Urothelium cell line (cell line): ENCODE measurements around the gene KCNAB2.

Experiments
- DNase-seq: peaks from one replicate; pipeline ENCODE4 v3.0.0; 2011; ENCODE audit warnings: low spot score, mixed read lengths
- FAIRE-seq: peaks from 2 replicates; lab custom pipeline; 2011; peaks lifted over from hg19 to GRCh38; lab: Jason Lieb, UNC

KCNAB2 gene

DNA sequence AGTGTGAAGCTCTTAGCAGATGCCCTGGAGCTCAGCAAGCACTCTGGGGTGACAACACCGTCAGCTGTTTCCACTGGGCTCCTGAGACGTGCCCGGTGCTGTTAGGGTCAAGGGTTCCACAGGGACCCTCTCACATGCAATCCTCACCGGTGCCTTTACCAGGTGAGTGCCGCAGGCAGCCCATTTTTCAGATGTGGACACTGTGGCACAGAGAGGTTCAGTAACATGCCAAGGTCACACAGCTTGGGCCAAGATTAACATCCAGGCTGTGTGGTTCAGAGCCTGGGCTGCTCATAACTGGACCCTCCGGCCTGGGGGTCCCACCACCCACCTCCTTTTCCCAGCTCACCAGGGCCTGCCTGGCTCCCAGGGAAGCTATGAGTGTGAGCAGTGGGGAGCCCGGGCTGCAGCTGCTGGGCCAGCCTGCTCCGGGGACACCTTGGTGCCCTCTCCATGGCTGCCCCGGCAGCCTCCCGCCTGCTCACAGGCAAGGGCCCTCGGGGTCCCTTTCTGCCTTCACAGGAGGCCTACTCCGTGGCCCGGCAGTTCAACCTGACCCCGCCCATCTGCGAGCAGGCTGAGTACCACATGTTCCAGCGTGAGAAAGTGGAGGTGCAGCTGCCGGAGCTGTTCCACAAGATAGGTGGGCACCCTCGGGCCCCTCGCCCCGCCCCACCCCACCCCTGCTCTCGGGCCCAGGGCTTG lies 49.3 kb downstream of the KCNAB2 start:
- FAIRE-seq: no peak

GRCh38 chr1:6095511-6096242 lies 50.0 kb downstream of the KCNAB2 start:
- FAIRE-seq: no peak

More for the DNA sequence above, 49.3 kb downstream of the KCNAB2 start:
- DNase-seq: no peak

DNA sequence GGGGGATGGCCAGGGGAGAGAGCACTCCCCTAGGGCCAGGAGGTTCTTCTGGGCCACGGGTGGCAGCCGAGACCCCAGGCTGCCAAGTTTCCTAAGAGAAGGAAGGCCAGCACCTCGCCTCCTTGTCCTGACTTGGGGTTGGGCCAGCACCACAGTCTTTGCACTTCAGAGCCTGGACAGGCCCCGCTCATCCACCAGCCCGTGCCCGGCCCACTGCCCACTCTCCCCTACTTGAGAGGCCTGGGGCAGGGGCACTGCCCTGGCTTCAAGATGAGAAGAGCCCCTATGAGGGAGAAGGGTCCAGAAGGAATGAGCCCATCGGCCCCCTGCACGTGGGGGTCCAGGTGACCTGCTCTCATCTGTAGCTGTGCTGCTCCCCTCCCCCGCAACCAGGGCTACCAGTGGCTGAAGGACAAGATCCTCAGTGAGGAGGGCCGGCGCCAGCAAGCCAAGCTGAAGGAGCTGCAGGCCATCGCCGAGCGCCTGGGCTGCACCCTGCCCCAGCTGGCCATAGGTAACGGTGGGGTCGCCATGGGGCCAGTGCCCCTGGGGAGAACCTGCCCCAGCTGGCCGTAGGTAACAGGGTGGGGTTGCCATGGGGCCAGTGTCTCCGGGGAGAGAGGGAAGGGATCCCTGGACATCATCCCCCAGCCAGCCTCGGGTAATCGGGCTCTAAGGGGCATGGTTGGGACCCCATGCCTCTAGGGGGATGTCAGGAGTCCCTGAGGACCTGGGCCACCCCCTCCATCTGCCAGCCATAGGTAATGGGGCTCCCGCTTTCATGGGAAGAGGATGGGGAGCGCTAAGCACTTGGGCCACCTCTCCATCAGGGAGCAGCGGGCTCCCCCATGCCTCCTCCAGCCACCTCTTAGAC lies 50.8 kb downstream of the KCNAB2 start:
- no peak for FAIRE-seq
- DNase-seq: no peak

More at GRCh38 chr1:6095511-6096242, 50.0 kb downstream of the KCNAB2 start:
- DNase-seq: no peak

- FAIRE-seq (no peak), DNase-seq (no peak)
Measured at GRCh38 chr1:6097117-6097595, 51.5 kb downstream of the KCNAB2 start.

GRCh38 chr1:6097824-6098223 lies 52.1 kb downstream of the KCNAB2 start:
- FAIRE-seq: no peak

GRCh38 chr1:6098303-6099215 lies 52.9 kb downstream of the KCNAB2 start:
- FAIRE-seq (no peak), DNase-seq (no peak)

More at GRCh38 chr1:6097824-6098223, 52.1 kb downstream of the KCNAB2 start:
- DNase-seq: no peak

DNA sequence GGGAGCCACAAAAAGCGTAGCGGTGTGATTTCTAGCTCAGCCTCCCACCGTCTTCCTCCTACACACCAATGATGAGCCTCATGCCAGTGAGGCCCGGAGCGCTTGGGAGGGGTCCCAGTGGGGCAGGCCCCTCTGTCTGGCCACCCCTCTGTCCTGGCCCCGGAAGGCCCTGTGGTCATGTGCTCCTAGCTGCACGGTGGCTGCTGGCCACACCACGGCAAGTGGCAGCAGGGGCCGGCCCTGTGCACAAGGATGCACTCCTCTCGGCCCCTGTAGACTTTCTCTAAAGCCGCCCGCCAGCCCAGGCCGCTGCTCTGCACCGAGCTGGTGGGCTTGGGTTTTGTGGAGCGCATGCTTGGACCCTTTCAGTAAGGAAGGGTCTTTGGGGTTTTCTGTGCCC lies 53.6 kb downstream of the KCNAB2 start:
- FAIRE-seq (no peak), DNase-seq (no peak)

- no peak for DNase-seq
- FAIRE-seq: no peak
Measured at GRCh38 chr1:6099787-6100765, 54.4 kb downstream of the KCNAB2 start.

DNA sequence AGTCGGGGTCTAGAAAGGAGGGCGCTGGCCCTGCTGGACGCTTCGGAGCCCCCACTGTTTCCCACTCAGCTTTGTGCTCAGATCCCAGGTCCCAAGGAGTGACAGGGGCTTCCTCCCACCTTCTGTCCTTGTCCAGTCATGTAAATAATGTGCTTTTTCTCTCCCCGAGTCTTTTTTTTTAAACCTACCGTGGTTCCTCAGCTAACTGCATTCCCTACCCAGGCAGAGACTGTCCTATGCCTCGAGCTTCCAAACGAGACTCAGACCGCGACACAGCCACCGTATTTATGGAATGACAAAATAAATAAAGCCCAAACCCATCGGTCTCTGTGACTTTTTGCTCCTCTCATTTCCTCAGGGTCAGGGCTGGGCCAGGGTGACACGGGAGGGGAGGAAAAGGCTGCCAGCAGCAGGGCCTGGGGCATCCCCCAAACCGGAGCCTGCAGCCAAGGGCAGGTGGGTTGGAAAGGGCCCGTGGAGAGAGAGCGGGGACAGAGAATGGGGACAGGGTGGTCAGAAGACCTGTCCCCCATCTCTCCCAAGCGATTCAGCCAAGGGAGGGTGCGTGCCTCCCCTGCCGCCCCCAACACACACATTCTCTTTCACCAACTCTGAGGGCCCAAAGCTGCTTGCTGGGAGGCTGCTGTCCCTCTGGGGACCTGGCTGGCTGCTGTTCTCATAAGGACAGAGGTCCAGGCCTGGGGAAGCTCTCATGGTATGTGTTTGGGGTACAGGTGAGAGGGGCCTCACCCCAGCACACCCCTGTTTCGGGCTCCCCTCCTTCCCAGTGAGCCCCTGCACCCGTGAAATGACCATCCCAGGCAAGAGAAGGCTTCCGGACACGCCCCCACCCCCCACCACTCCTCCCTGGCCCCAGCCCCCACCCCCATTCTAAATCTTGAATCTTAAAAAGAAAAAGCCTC lies 55.4 kb downstream of the KCNAB2 start:
- no peak for DNase-seq

DNA sequence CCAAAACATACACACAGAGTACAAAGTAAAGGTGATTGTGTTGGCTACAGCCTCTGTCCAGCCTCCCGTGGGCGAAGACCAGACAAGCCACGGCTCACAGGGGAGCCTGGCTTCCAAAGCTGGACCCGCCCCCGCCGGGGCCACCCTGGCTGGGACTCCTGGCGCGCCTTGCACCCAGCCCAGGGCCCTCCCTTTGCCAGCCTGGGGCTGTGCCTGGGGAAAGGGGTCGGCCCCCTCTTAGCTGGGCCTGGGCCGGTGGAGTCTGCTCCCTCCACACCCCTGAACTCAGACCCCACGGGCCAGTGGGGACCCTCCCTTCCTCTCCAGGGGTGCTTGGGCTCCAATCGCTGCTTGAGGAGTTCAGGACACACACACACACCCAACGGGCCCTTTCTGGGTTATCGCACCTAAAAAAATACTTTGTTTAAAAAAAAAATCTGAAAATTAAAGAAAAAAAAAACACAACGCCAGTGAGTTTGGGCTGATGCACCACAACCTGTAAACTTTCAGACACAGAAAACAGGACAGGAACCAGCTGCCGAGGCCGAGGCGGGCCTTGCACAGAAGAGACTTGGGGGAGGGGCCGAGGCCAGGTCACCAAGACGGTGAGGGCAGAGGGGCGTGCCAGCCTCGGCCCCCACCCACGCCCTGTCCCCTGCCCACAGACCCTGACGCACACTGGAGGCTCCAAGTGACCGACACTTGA lies 56.3 kb downstream of the KCNAB2 start:
- FAIRE-seq: no peak

More for the DNA sequence above, 55.4 kb downstream of the KCNAB2 start:
- no peak for FAIRE-seq

DNA sequence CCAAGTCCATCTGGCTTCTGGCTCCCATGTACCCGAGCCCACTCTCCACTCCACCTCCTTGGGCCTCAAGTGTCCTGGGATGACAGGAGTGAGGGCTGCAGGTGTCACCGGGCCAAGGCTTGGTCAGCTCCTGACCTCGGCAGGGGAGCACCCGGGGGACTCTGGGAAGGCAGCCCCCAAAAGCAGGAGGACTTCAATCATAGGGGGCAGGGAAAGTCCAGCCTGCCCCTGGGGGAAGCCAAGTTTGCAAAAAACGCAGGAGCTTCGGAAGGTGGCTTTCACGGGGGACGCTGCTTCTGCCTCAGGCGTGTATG lies 56.8 kb downstream of the KCNAB2 start:
- DNase-seq: no peak
- no peak for FAIRE-seq

More for the DNA sequence above, 56.3 kb downstream of the KCNAB2 start:
- no peak for DNase-seq

DNA sequence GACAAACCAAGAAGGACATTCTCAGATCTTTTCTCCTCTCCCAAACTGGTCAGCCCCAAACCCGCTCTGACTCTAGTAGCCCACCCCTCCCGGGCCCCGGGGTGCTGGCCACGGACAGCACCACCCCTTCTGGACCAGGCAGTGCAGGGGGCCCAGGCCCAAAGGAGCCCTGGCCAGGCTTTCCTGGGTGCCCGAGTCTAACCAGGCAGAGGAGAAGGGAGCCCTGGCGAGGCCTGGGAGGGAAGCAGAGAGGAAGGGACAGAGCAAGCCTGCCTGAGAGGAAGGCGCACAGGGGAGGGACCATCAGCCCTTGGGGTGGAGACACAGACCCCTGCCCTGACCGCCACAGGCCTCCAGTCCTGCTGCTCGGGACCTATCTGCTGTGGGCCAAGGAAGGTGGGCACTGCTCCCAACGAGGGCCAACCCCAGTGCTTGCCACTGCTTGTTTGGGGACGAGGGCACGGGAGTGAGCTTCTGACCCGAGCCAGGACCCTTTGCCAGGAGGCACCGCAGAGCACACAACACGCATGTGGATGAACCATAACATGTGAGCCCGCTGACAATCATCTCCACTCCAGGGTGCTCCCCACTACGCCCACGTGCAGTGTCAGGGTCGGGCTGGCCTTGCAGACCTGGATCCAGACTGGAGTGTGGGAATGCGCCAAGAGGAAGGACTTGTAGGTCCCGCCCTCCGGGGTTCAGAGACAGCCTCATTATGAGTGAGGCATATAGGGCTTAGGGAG lies 57.6 kb downstream of the KCNAB2 start:
- FAIRE-seq (no peak), DNase-seq (no peak)

DNA sequence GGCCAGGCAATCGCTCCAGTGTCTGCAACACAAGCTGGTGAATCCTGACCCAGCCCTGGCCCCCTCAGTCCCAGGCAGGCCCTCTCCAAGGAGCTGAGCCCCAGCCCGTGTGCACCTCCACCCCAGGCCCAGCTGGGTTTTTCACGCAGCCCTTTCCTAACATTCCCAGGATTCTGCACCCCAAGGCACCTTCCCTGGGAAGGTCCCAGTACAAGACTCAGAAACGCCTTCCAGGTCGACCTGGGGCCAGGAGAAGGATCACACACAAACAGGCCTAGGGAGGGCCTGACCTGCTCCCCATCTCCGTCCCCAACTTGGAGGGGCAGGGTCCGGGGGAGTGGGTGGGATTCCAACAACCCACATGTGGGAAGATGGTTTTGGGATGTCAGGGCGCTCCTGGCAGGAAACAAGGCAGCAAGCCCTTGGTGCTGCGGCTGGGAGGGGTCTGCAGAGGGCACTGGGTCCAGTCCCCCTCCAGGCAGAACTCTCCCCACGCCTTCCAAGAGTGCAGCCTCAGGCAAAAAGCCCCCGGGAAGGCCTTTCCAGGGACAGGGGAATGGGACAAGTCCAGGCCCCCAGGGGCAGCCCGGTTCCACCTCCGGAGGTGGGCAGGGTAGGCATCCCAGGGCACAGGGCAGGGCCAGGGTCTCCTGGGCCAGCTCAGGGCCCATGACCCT lies 58.3 kb downstream of the KCNAB2 start:
- DNase-seq: no peak
- no peak for FAIRE-seq

DNA sequence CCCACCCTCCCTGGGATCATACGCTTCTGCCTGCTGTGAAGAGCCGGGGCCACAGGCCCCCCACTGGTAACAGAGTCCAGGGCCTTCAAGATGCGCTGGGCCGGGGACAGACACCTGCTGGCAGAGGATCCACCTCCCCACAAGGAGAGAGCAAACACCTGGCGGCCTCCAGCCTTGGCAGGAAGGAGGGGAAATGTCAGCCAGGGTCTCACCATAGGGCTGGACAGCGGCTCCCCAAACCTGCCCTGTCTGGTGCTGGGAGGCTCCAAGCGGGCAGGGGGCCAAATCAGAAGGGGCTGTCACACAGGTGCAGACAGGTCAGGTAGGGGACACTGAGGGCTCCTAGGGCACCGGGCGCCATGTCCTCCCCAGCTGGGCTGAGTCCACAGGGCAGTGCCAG lies 58.9 kb downstream of the KCNAB2 start:
- DNase-seq (no peak), FAIRE-seq (no peak)

GRCh38 chr1:6105218-6105679 lies 59.6 kb downstream of the KCNAB2 start:
- DNase-seq: no peak
- no peak for FAIRE-seq

- FAIRE-seq: no peak
- DNase-seq: no peak
Measured at GRCh38 chr1:6105763-6106162, 60.1 kb downstream of the KCNAB2 start.
